Gastroesophageal sphincter (tissue), 4 donors: ENCODE data around the gene SETD7. TPM values are rescaled to one million over a fixed set of nuclear protein-coding genes. Genes with fewer than 3 reads are reported as not detected.

Experiments
- ATAC-seq: fragments of 150-250 bp; one replicate; pipeline ENCODE4 v1.9.1; 2016; ENCODE audit warnings: mild to moderate bottlenecking, moderate library complexity
- H3K27ac ChIP-seq, 4 donors: fragments of 200-600 bp; sonication (generic) in 3 of 4; 1 replicate in 3 of 4; 2 replicates in 1 of 4; pipeline ENCODE4 v1.5.1; 2016 to 2019
- H3K27me3 ChIP-seq: fragments of 200-600 bp; sonication (generic); one replicate; pipeline ENCODE4 v1.5.1; 2019
- H3K36me3 ChIP-seq, 2 donors: fragments of 200-600 bp; sonication (generic); one replicate each; pipeline ENCODE4 v1.5.1; 2019; ENCODE audit warnings: control low read depth in 1 of 2
- H3K4me1 ChIP-seq, 3 donors: fragments of 200-600 bp; sonication (generic); 1 replicate in 2 of 3; 2 replicates in 1 of 3; pipeline ENCODE4 v1.5.1; 2016 to 2019; ENCODE audit warnings: control low read depth in 2 of 3
- H3K4me3 ChIP-seq, 2 donors: fragments of 200-600 bp; sonication (generic); one replicate each; pipeline ENCODE4 v1.5.1; 2019; ENCODE audit warnings: mild to moderate bottlenecking in 1 of 2, moderate library complexity in 1 of 2
- H3K9me3 ChIP-seq, 3 donors: fragments of 200-600 bp; sonication (generic); one replicate each; pipeline ENCODE4 v1.5.1; 2017 to 2019; ENCODE audit warnings: control low read depth in 2 of 3
- EP300 ChIP-seq: sonication (generic); formaldehyde crosslinking; IDR thresholded peaks from one replicate; pipeline ENCODE4 v1.6.1; 2017; ENCODE audit warnings: antibody characterized with exemption, mild to moderate bottlenecking
- POLR2A ChIP-seq, 2 donors: fragments of 450-650 bp; IDR thresholded peaks; one replicate each; pipeline ENCODE4 v1.6.1; 2017; ENCODE audit warnings: antibody characterized with exemption in 2 of 2, mild to moderate bottlenecking in 2 of 2, moderate library complexity in 1 of 2
- POLR2AphosphoS5 ChIP-seq: sonication (generic); formaldehyde crosslinking; IDR thresholded peaks from one replicate; pipeline ENCODE4 v1.6.1; 2017; ENCODE audit warnings: antibody characterized with exemption
- WGBS, 2 donors: methylation state at CpG; one replicate each; pipeline ENCODE4 v1.1.5; 2018; ENCODE audit warnings: low coverage in 1 of 2; 5-methylcytosine and 5-hydroxymethylcytosine counted together
- total RNA-seq, 4 donors: library from RNA; depleted of rRNA; stranded (reverse); fragments of >200 nt; gene quantifications; one replicate each; pipeline ENCODE4 v1.1.0, GENCODE V29; 2016
- TF ChIP-seq, protein P1 (sequence below), 4 experiments: fragments of 200-600 bp in 2 of 4; fragments of 450-650 bp in 2 of 4; sonication (generic) in 1 of 4; IDR thresholded peaks; one replicate each; pipeline ENCODE4 v1.5.1; 2017 to 2019; ENCODE audit warnings: antibody characterized with exemption in 4 of 4, mild to moderate bottlenecking in 2 of 4, moderate library complexity in 2 of 4

The SETD7 gene
- total RNA-seq, 4 donors from 2014 or later: 72.7 to 92.2 (median 88.3) TPM

DNA sequence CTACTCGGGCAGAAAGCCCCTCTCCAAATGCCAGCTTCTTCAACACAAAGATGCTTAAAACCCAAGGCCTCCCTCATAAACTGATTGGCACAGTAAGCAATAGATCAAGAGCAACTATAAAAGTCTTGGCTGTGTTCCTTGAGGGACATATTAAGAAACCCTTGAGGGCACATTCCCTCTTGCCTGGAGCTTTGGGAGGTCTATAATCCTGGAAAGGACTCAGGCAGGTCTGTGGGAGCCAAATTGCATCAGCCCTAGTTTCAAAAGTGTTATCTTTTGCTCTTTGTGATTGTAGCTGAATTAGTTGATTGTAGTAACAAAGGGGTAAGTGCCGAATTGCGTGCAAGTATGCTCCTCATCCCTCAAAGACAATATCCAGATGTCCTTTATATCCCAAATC is 18.6 kb upstream of the SETD7 start:
- Histone ChIP-seq H3K9me3 (no peaks in the 10 kb centered on the region), H3K27ac (no peak overlapping the region), H3K27me3 (no peaks in the 10 kb centered on the region), H3K36me3 (no peaks in the 10 kb centered on the region), H3K4me3 (no peak overlapping the region), H3K4me1 (no peaks in the 10 kb centered on the region)
- ATAC-seq: no peak
- no peak for TF ChIP-seq EP300
- TF ChIP-seq, protein P1, sequence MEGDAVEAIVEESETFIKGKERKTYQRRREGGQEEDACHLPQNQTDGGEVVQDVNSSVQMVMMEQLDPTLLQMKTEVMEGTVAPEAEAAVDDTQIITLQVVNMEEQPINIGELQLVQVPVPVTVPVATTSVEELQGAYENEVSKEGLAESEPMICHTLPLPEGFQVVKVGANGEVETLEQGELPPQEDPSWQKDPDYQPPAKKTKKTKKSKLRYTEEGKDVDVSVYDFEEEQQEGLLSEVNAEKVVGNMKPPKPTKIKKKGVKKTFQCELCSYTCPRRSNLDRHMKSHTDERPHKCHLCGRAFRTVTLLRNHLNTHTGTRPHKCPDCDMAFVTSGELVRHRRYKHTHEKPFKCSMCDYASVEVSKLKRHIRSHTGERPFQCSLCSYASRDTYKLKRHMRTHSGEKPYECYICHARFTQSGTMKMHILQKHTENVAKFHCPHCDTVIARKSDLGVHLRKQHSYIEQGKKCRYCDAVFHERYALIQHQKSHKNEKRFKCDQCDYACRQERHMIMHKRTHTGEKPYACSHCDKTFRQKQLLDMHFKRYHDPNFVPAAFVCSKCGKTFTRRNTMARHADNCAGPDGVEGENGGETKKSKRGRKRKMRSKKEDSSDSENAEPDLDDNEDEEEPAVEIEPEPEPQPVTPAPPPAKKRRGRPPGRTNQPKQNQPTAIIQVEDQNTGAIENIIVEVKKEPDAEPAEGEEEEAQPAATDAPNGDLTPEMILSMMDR (IDR thresholded peaks at IDR 0.05): no peak
- no peak for TF ChIP-seq POLR2AphosphoS5
- TF ChIP-seq POLR2A (IDR thresholded peaks at IDR 0.05): no peak
- WGBS, 2 donors: 87 to 100% methylated on average over 1 to 3 of the region's 3 CpGs

DNA sequence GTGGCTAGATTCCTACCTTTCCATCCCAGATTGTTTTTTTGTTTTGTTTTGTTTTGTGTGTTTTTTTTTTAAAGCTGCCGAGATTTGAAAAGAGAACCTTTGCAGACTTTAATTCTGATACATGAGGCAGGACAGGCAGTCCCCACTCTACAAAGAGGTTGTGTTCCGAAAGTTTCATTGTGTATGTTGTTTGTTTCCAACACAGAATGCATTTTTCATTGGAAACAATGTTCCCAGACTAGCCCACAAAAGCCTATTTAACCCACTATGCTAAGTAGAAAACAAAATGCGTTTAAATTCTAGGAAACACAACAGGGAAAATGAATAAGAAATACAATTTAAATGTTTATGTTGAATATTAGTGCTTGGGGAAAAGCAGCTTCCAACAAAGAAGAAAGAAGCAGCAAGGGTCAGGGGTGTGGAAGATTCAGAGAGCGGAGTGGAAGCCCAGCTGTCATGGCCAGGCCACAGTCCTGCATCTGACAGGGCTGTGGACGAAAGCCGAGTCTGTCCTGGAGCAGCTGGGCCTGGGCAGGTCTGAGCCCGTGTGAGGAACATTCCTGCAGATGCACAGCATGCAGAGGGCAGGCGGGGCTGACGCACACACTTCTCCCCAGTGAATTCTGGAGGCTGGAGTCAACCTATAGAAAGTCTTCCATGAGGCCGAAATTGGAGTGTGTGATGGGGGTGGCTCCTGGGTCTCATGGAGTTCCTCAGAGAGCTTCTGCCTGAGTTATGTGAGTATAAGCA is 12.4 kb upstream of the SETD7 start:
- H3K27ac ChIP-seq: no peak overlapping the region
- no peaks in the 10 kb centered on the region for H3K27me3 ChIP-seq
- WGBS, 2 donors: 66 to 77% methylated on average over 4 to 10 of the region's 10 CpGs
- TF ChIP-seq EP300 (no peak), POLR2A (IDR thresholded peaks at IDR 0.05) (no peak), POLR2AphosphoS5 (no peak)
- TF ChIP-seq, protein P1 (IDR thresholded peaks at IDR 0.05): no peak
- H3K4me3 ChIP-seq: no peak overlapping the region
- H3K4me1 ChIP-seq: no peaks in the 10 kb centered on the region
- H3K36me3 ChIP-seq: no peaks in the 10 kb centered on the region
- no peak for ATAC-seq
- H3K9me3 ChIP-seq: no peaks in the 10 kb centered on the region

DNA sequence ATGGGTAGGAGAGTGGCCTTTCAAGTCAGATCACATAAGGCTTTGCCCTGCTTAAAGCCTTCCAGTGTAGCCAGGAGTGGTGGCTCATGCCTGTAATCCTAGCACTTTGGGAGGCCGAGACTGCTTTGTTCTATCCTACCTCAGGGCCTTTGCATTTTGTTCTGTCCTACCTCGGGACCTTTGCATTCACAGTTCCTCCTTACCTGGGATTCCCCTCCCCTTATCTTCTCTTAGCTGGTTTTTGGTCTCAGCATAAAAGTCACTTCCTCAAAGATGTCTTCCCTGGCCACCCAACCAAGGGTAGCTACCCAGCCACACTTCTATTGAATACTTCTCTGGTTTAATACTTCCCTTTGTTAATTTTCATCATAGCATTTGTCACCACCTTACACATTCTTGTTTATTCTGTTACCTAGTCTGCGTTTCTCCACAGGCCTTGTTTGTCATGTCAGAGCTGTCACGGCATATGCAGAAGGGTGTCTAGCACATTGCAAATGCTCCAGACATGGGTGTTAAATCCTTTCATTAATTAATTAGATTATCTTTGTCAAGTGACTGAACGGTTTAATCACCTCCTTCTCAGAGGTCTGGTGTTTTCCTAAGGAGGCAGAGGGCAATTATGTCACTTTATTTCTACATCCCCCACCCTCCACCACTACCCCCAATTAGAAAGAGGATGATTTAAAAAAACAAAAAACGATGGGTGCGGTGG is 11.3 kb upstream of the SETD7 start:
- ATAC-seq: no peak
- H3K9me3 ChIP-seq: no peaks in the 10 kb centered on the region
- 84 to 93% methylated on average over 3 to 7 of the region's 7 CpGs for WGBS, 2 donors
- no peaks in the 10 kb centered on the region for H3K27me3 ChIP-seq
- no peak overlapping the region for H3K27ac ChIP-seq
- H3K4me3 ChIP-seq: no peak overlapping the region
- no peaks in the 10 kb centered on the region for H3K4me1 ChIP-seq
- TF ChIP-seq, protein P1 (IDR thresholded peaks at IDR 0.05): no peak
- TF ChIP-seq EP300: no peak
- TF ChIP-seq POLR2AphosphoS5: no peak
- no peak for TF ChIP-seq POLR2A (IDR thresholded peaks at IDR 0.05)
- no peaks in the 10 kb centered on the region for H3K36me3 ChIP-seq

DNA sequence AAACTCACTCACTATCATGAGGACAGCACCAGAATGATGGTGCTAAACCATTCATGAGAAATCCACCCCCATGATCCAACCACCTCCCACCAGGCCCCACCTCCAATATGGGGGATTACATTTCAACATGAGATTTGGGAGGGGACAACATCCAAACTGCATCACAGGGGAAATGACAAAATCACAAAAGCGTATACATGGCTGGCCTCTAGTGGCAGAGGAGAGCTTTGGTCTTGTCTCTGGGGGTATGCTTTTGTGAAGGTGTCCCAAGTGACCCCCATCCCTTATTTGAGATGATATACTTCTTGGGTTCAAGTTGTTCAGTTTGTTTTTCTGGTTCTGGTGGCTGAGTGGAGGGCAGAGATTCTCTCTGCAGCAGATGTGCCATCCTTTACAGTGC is 8.5 kb upstream of the SETD7 start:
- no peaks in the 10 kb centered on the region for H3K27me3 ChIP-seq
- 75 to 100% methylated on average over 1 of the region's 1 CpG for WGBS, 2 donors
- no peaks in the 10 kb centered on the region for H3K9me3 ChIP-seq
- no peak for ATAC-seq
- H3K4me1 ChIP-seq: no peaks in the 10 kb centered on the region
- no peak overlapping the region for H3K4me3 ChIP-seq
- H3K36me3 ChIP-seq: no peaks in the 10 kb centered on the region
- H3K27ac ChIP-seq: no peak overlapping the region
- TF ChIP-seq POLR2AphosphoS5: no peak
- TF ChIP-seq EP300: no peak
- TF ChIP-seq, protein P1 (IDR thresholded peaks at IDR 0.05): no peak
- TF ChIP-seq POLR2A (IDR thresholded peaks at IDR 0.05): no peak
